T47D (cell line): ENCODE measurements around the gene UCN.
A peak's percentile ranks its signal among the peaks of the same experiment; 100 is the strongest.
"Not testable (repeated sequence)": the region's sequence is repeated elsewhere in the genome, so short reads cannot be mapped to it uniquely, and the experiment has no call there.

Source experiments
- DNase-seq, 2 experiments: peaks; one replicate each; pipeline versions ENCODE4 v3.0.0 to v3.0.0-alpha.2; 2011 to 2012; ENCODE audit warnings: low read depth in 1 of 2, low spot score in 1 of 2
- JUND ChIP-seq: IDR thresholded peaks from 2 replicates; pipeline ENCODE4 v1.6.1; 2012; ENCODE audit warnings: low read depth
- in situ Hi-C: cut with HindIII; loops from 2 replicates; pipeline ENCODE4 v1.10.0; 2016; ENCODE audit warnings: low sequenced_read_pairs, low pct_unique_long_range_greater_than_20kb

The UCN gene

GRCh38 chr2:27307287-27307544, 1.0 kb downstream of the UCN start:
- no peak for TF ChIP-seq JUND
- DNase-seq = no peak
- in situ Hi-C loops = no loop called here

GRCh38 chr2:27306573-27307286, 1.5 kb downstream of the UCN start:
- no peak for DNase-seq
- in situ Hi-C loops = no loop called here
- no peak for TF ChIP-seq JUND

- no peak for TF ChIP-seq JUND
- in situ Hi-C loops = no loop called here
- no peak for DNase-seq
Observed at GRCh38 chr2:27306136-27306535, 2.1 kb downstream of the UCN start.

DNA sequence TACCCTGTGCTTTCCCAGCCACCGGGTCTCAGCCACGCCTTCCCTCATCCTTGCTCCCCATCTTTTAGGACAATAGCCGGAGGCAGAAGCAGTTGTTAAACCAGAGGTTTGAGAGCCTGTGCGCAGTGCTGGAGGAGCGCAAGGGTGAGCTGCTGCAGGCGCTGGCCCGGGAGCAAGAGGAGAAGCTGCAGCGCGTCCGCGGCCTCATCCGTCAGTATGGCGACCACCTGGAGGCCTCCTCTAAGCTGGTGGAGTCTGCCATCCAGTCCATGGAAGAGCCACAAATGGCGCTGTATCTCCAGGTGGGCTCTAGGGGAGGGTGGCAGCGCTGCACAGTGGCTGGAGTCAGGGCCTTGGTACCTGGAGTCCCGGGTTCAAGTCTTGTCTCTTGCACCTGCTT, 2.7 kb downstream of the UCN start:
- no peak for TF ChIP-seq JUND
- no peak for DNase-seq
- in situ Hi-C loops = no loop called here

GRCh38 chr2:27304488-27305240, 3.6 kb downstream of the UCN start:
- no peak for TF ChIP-seq JUND
- in situ Hi-C loops = no loop called here
- no peak for DNase-seq

DNA sequence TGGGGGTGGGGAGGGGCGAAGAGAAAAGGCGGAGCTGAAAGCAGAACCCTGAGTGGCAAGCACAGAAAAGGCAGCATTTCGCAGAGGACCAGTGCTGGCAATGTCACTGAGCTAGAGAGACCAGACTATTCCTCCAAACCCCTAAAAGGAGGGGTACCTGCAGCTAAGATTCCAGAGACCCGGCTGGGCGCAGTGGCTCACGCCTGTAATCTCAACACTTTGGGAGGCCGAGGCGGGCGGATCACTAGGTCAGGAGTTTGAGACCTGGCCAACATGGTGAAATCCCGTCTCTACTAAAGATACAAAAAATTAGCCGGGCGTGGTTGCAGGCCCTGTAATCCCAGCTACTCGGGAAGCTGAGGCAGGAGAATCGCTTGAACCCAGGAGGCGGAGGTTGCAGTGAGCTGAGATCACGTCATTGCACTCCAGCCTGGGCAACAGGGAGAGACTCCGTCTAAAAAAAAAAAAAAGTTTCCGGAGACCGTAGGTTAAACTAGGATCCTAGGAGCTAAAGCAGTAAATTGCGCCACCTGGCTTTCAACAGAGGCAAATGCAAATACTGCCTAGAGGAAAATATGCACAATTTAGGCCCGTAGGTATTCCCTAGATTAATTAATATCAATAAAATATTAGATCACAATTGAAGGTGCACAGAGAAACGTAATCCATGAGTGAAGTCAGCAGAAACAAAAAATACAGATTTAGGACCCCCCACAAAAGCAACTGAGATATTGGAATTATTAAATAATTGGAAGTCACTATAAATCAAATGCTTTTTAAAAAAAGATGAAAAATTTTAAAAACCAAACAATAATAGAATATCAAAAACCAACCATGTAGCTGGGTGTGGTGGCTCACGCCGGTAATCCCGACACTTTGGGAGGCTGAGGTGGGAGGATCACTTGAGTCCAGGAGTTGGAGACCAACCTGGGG, 4.9 kb downstream of the UCN start:
- peak; percentile 70 to 73 for DNase-seq
- TF ChIP-seq JUND = no peak
- in situ Hi-C loops = no loop called here

DNA sequence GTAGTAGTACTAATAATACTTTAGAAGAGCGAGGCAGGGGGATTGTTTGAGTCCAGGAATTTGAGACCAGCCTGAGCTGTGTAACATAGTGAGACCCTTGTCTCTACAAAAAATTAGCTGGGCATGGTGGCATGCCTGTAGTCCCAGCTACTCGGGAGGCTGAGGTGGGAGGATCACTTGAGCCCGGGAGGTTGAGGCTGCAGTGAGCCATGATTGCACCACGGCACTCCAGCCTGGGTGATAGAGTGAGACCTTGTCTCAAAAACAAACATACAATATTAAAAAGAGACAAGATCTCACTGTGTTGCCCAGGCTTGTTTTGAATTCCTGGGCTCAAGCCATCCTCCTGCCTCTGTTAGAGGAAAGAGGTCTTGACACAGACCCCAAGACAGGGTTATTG, 7.6 kb downstream of the UCN start:
- in situ Hi-C loops, DNase-seq: not testable (repeated sequence)

- in situ Hi-C loops = no loop called here
- DNase-seq = no peak
- no peak for TF ChIP-seq JUND
Observed at GRCh38 chr2:27298391-27299080, 9.7 kb downstream of the UCN start.

GRCh38 chr2:27297195-27297594, 11.1 kb downstream of the UCN start:
- TF ChIP-seq JUND = no peak
- in situ Hi-C loops = no loop called here
- no peak for DNase-seq

- in situ Hi-C loops = no loop called here
Observed at GRCh38 chr2:27296481-27296880, 11.8 kb downstream of the UCN start.

DNA sequence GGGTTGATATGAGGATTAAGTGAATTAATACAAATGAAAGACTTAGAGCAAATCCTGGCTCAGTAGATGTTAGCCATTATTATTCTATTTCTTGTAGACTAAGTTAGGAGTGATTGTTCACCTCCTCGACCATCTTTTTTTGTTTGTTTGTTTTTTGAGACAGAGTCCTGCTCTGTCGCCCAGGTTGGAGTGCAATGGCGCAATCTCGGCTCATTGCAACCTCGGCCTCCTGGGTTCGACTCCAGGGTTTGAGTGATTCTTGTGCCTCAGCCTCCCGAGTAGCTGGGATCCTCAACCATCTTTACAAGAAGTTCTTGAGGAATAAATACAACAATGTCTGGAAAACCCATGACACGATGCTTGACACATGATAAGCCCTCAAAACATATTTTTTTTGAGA, 13.3 kb downstream of the UCN start:
- no peak for TF ChIP-seq JUND
- no peak for DNase-seq
- in situ Hi-C loops = no loop called here

More at GRCh38 chr2:27296481-27296880, 11.8 kb downstream of the UCN start:
- no peak for DNase-seq
- TF ChIP-seq JUND = no peak

GRCh38 chr2:27291865-27292264, 16.4 kb downstream of the UCN start:
- no peak for TF ChIP-seq JUND
- no peak for DNase-seq
- in situ Hi-C loops = no loop called here
